Loucy (cell line): ENCODE data around the gene HOXA13.

Experiments used
- CTCF ChIP-seq: fragments of 200-600 bp; sonication (generic); conservative IDR thresholded peaks from 2 replicates; pipeline ENCODE4 v1.5.1; 2014; ENCODE audit warnings: mild to moderate bottlenecking, antibody characterized with exemption, low read length
- EZH2phosphoT487 ChIP-seq: fragments of 200-600 bp; IDR thresholded peaks from 2 replicates; pipeline ENCODE4 v1.6.1; 2018; ENCODE audit warnings: antibody characterized with exemption, mild to moderate bottlenecking, moderate library complexity, borderline replicate concordance

- TF ChIP-seq CTCF: no peak
- no peak for TF ChIP-seq EZH2phosphoT487
These were observed 42.0 kb downstream of the HOXA13 start for GRCh38 chr7:27157702-27158431.
